Fibroblast of mammary gland (primary cell): Measurements from ENCODE around the gene WWOX.

Source experiments
- DNase-seq: peaks from one replicate; pipeline ENCODE4 v3.0.0-alpha.2; 2010; ENCODE audit warnings: low read depth
- H3K4me3 ChIP-seq: 2 replicates; pipeline ENCODE4 v1.5.1; 2011; ENCODE audit warnings: low read depth, mild to moderate bottlenecking, low read length, moderate library complexity; ENCODE audit not compliant: control insufficient read depth
- CTCF ChIP-seq: conservative IDR thresholded peaks from 2 replicates; pipeline ENCODE4 v1.5.1; 2011; ENCODE audit warnings: low read depth, low read length, inconsistent platforms; ENCODE audit not compliant: control insufficient read depth, insufficient read depth

WWOX gene

DNA sequence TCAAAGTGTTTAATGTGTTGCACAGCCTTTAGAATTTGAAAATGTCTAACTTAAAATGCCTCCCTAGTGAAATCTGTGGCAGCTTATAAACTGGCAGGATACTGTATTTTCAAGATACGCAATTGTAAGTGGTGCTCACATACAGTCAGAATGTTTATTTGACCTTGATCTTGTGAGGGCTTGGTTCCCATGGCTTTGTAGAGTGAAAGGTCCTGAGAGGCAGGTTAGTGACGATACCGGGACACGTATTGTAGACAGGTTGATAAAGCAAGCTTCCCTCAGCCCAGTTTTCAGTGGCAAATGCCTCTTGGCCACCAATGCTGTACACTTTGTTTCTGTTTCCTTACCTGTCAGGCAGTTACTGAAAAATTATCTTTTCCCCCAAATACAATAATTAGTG is 1074.5 kb downstream of the WWOX start:
- no peak overlapping the region for H3K4me3 ChIP-seq
- no peak for DNase-seq
- no peak for TF ChIP-seq CTCF

DNA sequence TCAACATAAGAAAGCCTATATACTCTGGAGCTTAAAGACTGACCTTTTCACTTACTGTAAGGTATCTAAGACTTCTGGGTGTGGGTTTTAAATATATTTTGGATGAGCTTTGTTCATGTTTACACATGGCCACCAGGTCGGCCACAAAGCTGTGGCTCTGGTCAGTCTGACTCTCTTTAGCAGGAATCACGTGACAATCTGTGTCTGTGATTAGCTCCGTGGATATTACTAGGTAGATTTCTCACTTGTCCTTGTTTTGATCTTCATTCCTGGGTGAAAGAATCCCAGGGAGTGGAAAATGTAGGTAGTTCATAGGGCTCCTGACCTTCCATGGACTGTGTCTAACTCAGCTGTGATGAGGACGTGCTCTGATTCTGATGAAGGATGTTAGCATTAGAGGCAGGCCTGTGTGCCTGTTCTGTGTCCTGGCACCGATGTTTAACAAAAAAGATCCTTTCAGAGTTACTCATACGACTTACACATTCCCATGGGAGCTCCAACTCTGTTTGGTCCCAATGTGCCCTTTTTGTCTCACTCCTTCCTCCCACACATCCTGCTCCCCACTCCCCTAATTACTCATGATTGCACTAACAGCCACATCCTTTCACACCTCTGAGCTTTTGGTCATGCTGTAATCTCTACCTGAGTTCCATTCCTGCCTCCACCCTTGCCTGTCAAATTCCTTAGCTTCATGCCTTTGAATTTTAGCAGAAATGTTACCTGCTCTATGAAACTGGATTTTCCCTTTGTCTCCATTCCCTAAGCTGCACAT is 1076.0 kb downstream of the WWOX start:
- DNase-seq = no peak
- H3K4me3 ChIP-seq = no peak overlapping the region
- TF ChIP-seq CTCF = no peak

- H3K4me3 ChIP-seq = no peak overlapping the region
- no peak for TF ChIP-seq CTCF
- DNase-seq = no peak
These were observed 1077.6 kb downstream of the WWOX start for GRCh38 chr16:79177018-79177417.

DNA sequence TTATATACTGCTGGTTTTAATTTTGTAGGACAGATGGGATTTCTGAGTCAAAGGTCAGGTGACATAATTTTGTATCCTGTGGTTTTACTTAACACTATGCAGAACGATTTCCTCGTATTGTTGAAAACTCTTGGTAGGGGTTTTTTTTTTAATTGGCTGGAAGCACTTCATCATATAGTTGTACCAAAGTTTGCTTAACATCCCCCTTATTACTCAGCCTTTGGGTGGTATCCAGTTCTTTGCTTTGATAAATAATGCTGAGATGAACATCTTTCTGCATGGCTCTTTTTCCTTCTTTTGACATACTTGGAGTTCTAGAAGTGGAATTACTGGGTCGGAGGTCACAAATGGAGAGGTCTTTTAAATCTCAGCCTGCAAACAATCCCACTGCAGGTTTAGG is 1082.0 kb downstream of the WWOX start:
- no peak overlapping the region for H3K4me3 ChIP-seq
- no peak for TF ChIP-seq CTCF
- peak; percentile 56 for DNase-seq

DNA sequence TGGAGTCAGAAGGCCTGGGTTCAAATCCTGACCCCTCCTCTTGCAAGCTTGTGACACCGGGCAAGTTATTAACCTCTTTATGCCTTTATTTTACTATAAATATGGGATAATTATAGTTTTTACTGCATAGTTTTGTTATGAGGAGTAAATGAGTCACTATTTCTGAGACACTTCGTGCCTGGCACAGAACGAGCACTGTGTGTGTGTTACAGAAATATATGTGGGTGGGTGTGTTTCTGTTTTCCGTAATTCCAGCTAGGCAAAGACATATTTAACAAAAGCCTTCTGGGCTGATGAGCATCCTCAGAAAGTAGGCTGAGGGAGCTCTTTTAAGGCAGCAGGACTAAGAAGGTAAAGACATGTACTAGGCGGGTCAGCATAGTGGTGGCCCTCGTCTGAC is 1083.2 kb downstream of the WWOX start:
- TF ChIP-seq CTCF = no peak
- no peak overlapping the region for H3K4me3 ChIP-seq
- peak; percentile 52 for DNase-seq

DNA sequence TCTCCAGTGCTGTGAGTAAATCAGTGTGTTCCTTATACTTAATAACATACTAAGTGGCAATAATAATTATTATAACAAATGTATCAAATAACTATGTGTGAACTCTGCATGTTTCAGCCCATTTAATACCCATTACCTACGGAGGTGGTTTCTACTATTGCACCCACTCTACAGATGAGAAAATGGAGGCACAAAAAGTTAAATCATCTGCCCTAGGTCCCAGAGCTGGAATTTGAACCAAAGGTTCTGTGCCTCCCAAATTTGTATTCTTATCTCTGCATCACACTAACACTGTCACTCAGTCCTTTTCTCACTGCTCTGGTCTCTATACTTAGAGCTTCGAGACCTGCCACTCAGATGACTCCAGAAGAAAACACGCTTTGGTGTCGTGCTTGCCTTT is 1084.1 kb downstream of the WWOX start:
- H3K4me3 ChIP-seq = no peak overlapping the region
- DNase-seq = no peak
- no peak for TF ChIP-seq CTCF
